ENCODE measurements around the gene ZNF497.

DNA sequence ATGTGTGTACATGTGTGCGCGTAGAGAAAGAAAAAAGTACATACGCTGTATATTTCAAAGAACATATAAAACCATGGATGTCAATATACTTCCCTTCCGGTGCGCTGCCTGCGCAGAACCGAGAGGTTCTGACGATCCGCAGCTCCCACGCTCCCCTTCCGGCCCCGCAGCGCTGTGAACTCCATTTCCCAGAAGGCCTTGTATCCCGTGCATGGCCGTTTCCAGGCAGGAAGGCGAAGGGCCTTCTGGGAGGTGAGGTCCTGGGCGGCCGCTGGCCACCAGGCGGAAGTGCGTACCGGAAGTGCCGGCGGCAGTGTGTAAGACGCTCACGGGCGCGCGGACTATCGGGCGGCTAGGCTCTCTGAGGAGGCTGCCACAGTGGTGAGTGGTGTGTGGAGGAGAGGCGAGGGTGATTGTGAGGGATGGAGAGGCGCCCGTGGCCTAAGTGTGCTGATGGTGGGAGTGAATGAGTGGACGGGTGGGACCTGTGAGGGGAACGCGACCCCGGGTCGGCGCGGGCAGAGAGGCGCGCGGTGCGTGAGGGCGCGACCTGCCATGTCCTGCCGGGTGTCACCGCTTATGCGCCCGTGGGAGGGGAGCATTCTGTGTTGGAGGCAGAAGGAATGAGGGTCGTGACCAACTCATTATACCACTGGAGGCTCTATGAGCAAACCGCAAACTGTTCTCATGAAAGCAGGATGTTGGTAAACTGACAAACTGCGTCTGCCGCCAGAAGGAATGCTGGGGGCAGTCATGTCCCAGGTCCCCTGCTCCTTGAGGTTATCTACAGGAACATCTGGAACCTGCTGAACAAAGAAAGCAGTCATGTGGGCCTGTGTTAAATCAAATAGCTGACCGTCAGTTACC, 57.3 kb downstream of the ZNF497 start, which contains the start of gene ERVK3-1:
- TF ChIP-seq FOXA3 (CRISPR knock-in tag; conservative IDR thresholded peaks at IDR 0.05 in 1 of 2, IDR thresholded peaks at IDR 0.05 in 1 of 2) = peak in 1 of 2 experiments; percentile 65; a peak in 2 of 4 replicates
- TF ChIP-seq, protein P1, sequence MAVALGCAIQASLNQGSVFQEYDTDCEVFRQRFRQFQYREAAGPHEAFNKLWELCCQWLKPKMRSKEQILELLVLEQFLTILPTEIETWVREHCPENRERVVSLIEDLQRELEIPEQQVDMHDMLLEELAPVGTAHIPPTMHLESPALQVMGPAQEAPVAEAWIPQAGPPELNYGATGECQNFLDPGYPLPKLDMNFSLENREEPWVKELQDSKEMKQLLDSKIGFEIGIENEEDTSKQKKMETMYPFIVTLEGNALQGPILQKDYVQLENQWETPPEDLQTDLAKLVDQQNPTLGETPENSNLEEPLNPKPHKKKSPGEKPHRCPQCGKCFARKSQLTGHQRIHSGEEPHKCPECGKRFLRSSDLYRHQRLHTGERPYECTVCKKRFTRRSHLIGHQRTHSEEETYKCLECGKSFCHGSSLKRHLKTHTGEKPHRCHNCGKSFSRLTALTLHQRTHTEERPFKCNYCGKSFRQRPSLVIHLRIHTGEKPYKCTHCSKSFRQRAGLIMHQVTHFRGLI (CRISPR knock-in tag; IDR thresholded peaks at IDR 0.05) = no peak
- peak; percentile 75 for TF ChIP-seq ZNF589 (CRISPR knock-in tag; IDR thresholded peaks at IDR 0.05; ENCODE audit: low read depth)
- TF ChIP-seq, protein P2, sequence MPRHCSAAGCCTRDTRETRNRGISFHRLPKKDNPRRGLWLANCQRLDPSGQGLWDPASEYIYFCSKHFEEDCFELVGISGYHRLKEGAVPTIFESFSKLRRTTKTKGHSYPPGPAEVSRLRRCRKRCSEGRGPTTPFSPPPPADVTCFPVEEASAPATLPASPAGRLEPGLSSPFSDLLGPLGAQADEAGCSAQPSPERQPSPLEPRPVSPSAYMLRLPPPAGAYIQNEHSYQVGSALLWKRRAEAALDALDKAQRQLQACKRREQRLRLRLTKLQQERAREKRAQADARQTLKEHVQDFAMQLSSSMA (CRISPR knock-in tag; IDR thresholded peaks at IDR 0.05) = no peak
- no peak for TF ChIP-seq ZSCAN29 (IDR thresholded peaks at IDR 0.05)
- no peak for TF ChIP-seq ZFPM2 (CRISPR knock-in tag; IDR thresholded peaks at IDR 0.05)
- TF ChIP-seq, protein P3, sequence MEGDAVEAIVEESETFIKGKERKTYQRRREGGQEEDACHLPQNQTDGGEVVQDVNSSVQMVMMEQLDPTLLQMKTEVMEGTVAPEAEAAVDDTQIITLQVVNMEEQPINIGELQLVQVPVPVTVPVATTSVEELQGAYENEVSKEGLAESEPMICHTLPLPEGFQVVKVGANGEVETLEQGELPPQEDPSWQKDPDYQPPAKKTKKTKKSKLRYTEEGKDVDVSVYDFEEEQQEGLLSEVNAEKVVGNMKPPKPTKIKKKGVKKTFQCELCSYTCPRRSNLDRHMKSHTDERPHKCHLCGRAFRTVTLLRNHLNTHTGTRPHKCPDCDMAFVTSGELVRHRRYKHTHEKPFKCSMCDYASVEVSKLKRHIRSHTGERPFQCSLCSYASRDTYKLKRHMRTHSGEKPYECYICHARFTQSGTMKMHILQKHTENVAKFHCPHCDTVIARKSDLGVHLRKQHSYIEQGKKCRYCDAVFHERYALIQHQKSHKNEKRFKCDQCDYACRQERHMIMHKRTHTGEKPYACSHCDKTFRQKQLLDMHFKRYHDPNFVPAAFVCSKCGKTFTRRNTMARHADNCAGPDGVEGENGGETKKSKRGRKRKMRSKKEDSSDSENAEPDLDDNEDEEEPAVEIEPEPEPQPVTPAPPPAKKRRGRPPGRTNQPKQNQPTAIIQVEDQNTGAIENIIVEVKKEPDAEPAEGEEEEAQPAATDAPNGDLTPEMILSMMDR (IDR thresholded peaks at IDR 0.05 in 2 of 3, conservative IDR thresholded peaks at IDR 0.05 in 1 of 3; ENCODE audit: insufficient read depth in 2 of 3, low read depth in 1 of 3, low read length in 3 of 3) = no peak
- TF ChIP-seq MAFF (IDR thresholded peaks at IDR 0.05; ENCODE audit: low read length) = no peak

Measured in K562 (cell line).